HepG2 (cell line): ENCODE data around the gene MED13L. TPM values are rescaled to one million over a fixed set of nuclear protein-coding genes. Genes with fewer than 3 reads are reported as not detected.

Experiments
- ATAC-seq: fragments of 200-7000 bp; cut with Tn5 transposase; 3 replicates; pipeline ENCODE4 v1.9.1; 2020; ENCODE audit warnings: mild to moderate bottlenecking, moderate library complexity
- BruUV-seq: library from RNA; stranded (reverse); fragments of 400-500 nt; replicated peaks from 2 replicates; lab custom pipeline; 2021; lab: Mats Ljungman, UMichigan
- CTCF ChIA-PET: fragments of 300-600 bp; formaldehyde crosslinking; extraction: SDS; loops from one replicate; lab custom pipeline; 2021; ENCODE audit warnings: low total read pairs, inconsistent platforms, low intra/inter-chr PET ratio; lab: Yijun Ruan, JAX
- POLR2A ChIA-PET: fragments of 350-600 bp; sonication (Branson Sonifier 250); formaldehyde crosslinking; loops from one replicate; lab custom pipeline; 2020; ENCODE audit warnings: antibody characterized with exemption, inconsistent platforms; lab: Yijun Ruan, JAX
- DNase-seq: peaks from one replicate; pipeline ENCODE4 v3.0.0-alpha.2; 2015; ENCODE audit warnings: low spot score
- FAIRE-seq: peaks from 3 replicates; lab custom pipeline; 2011; peaks lifted over from hg19 to GRCh38; lab: Jason Lieb, UNC
- H2AFZ ChIP-seq: one replicate; pipeline ENCODE4 v1.6.1; 2011; ENCODE audit warnings: low read length, inconsistent platforms
- H3K27ac ChIP-seq: fragments of 300-600 bp; 3 replicates; pipeline ENCODE4 v1.8.0; 2011; ENCODE audit warnings: mixed run types, mild to moderate bottlenecking, mixed read lengths, low read length, inconsistent platforms; ENCODE audit not compliant: insufficient read depth; ENCODE audit errors: extremely low read length
- H3K27me3 ChIP-seq, 2 experiments: fragments of 200-600 bp in 1 of 2; 2 replicates in 1 of 2; 3 replicates in 1 of 2; pipeline versions ENCODE4 v1.6.0 to v1.8.0; 2011; ENCODE audit warnings: low read length in 2 of 2, mild to moderate bottlenecking in 2 of 2, moderate library complexity in 2 of 2, inconsistent platforms in 1 of 2; ENCODE audit not compliant: insufficient read depth in 2 of 2, control insufficient read depth in 1 of 2
- H3K36me3 ChIP-seq, 2 experiments: fragments of 200-600 bp in 1 of 2; replicated peaks in 1 of 2; 2 replicates in 1 of 2; 3 replicates in 1 of 2; pipeline versions ENCODE4 v1.5.1 to v1.8.0; 2011; ENCODE audit warnings: low read length in 2 of 2, inconsistent platforms in 1 of 2; ENCODE audit not compliant: insufficient read depth in 2 of 2, control insufficient read depth in 1 of 2
- H3K4me1 ChIP-seq: 2 replicates; pipeline ENCODE4 v1.5.1; 2012; ENCODE audit warnings: low read length, inconsistent platforms; ENCODE audit not compliant: insufficient read depth
- H3K4me2 ChIP-seq: 2 replicates; pipeline ENCODE4 v1.6.0; 2011; ENCODE audit warnings: low read depth, low read length, inconsistent platforms
- H3K4me3 ChIP-seq, 3 experiments: fragments of 200-600 bp in 1 of 3; sonication (generic), shearing (Covaris generic) in 1 of 3; replicated peaks in 1 of 3; 2 replicates each; pipeline ENCODE4 v1.5.1; 2011 to 2016; ENCODE audit warnings: low read length in 3 of 3, inconsistent platforms in 2 of 3, low read depth in 2 of 3, mild to moderate bottlenecking in 2 of 3, control low read depth in 1 of 3, mixed read lengths in 1 of 3; ENCODE audit not compliant: insufficient read depth in 1 of 3
- H3K79me2 ChIP-seq: one replicate; pipeline ENCODE4 v1.6.1; 2011; ENCODE audit warnings: low read length, inconsistent platforms; ENCODE audit not compliant: insufficient read depth
- H3K9ac ChIP-seq: 2 replicates; pipeline ENCODE4 v1.6.0; 2011; ENCODE audit warnings: mild to moderate bottlenecking, low read depth, low read length, inconsistent platforms; ENCODE audit not compliant: insufficient read depth
- H3K9me3 ChIP-seq: 2 replicates; pipeline ENCODE4 v1.5.1; 2012; ENCODE audit warnings: mild to moderate bottlenecking, low read length
- H4K20me1 ChIP-seq: 2 replicates; pipeline ENCODE4 v1.6.0; 2011; ENCODE audit warnings: inconsistent platforms, mild to moderate bottlenecking, low read length, moderate library complexity; ENCODE audit not compliant: insufficient read depth
- CAMTA2 ChIP-seq: sonication (generic); formaldehyde crosslinking; IDR thresholded peaks from 2 replicates; pipeline ENCODE4 v1.4.0; 2020; ENCODE audit warnings: mild to moderate bottlenecking, missing genetic modification reagents, borderline replicate concordance
- HDAC2 ChIP-seq: sonication (generic); formaldehyde crosslinking; IDR thresholded peaks from 2 replicates; pipeline ENCODE4 v1.4.0; 2020; ENCODE audit warnings: missing genetic modification reagents
- KAT8 ChIP-seq: IDR thresholded peaks from 2 replicates; pipeline ENCODE4 v1.6.1; 2016; ENCODE audit warnings: missing genetic modification reagents, missing compliant biosample characterization
- MEF2D ChIP-seq: sonication (generic); formaldehyde crosslinking; IDR thresholded peaks from 2 replicates; pipeline ENCODE4 v1.5.1; 2020; ENCODE audit warnings: mild to moderate bottlenecking, missing genetic modification reagents
- PCBP1 ChIP-seq: fragments of 200-400 bp; formaldehyde crosslinking; IDR thresholded peaks from 2 replicates; pipeline ENCODE4 v1.6.1; 2017; ENCODE audit warnings: mild to moderate bottlenecking, low read depth, low read length, borderline replicate concordance
- PHF20 ChIP-seq: sonication (generic); formaldehyde crosslinking; IDR thresholded peaks from 2 replicates; pipeline ENCODE4 v1.5.0; 2020; ENCODE audit warnings: mild to moderate bottlenecking, missing genetic modification reagents
- RBFOX2 ChIP-seq: fragments of 200-400 bp; formaldehyde crosslinking; IDR thresholded peaks from 2 replicates; pipeline ENCODE4 v1.6.1; 2017; ENCODE audit warnings: low read depth, mild to moderate bottlenecking, low read length
- STAG1 ChIP-seq: sonication (generic); formaldehyde crosslinking; IDR thresholded peaks from 2 replicates; pipeline ENCODE4 v1.4.0; 2020; ENCODE audit warnings: missing genetic modification reagents
- YEATS2 ChIP-seq: sonication (generic); formaldehyde crosslinking; IDR thresholded peaks from 2 replicates; pipeline ENCODE4 v1.4.0; 2020; ENCODE audit warnings: missing genetic modification reagents, borderline replicate concordance
- ZNF720 ChIP-seq: sonication (generic); formaldehyde crosslinking; IDR thresholded peaks from 2 replicates; pipeline ENCODE4 v1.4.0; 2020; ENCODE audit warnings: missing genetic modification reagents
- WGBS: methylation state at CpG from one replicate; pipeline ENCODE4 v1.1.6; 2017; ENCODE audit warnings: low lambda C conversion rate; 5-methylcytosine and 5-hydroxymethylcytosine counted together
- in situ Hi-C: cut with HindIII; loops from 2 replicates; pipeline ENCODE4 v1.10.0; 2017; ENCODE audit warnings: low pct_unique_long_range_greater_than_20kb; ENCODE audit not compliant: extremely low pct_ligation_motif_present
- intact Hi-C: fragments of 100-400 bp; cut with micrococcal nuclease; formaldehyde crosslinking; loops from one replicate; pipeline ENCODE4 v1.10.0; 2022; ENCODE audit not compliant: unreplicated experiment
- polyA plus RNA-seq, 8 experiments: library from polyadenylated mRNA; depleted of rRNA in 3 of 8; stranded (reverse) in 7 of 8; unstranded in 1 of 8; fragments of >200 nt; fragmentation: Illumina TruSeq in 4 of 8; extraction: Trizol in 4 of 8; gene quantifications; 2 replicates each; pipeline versions ENCODE4 v1.2.1 to v1.2.3, GENCODE V29; 2011 to 2016; ENCODE audit warnings: low read depth in 4 of 8, missing spikeins in 1 of 8, mixed read lengths in 1 of 8; ENCODE audit not compliant: insufficient read depth in 1 of 8
- total RNA-seq, 5 experiments: library from RNA; depleted of rRNA; stranded (reverse); fragments of >200 nt; fragmentation: Illumina TruSeq; extraction: Trizol; gene quantifications; 2 replicates each; pipeline ENCODE4 v1.2.3, GENCODE V29; 2016; ENCODE audit warnings: low read depth in 1 of 5
- TF ChIP-seq, protein P1 (sequence below): sonication (generic); IDR thresholded peaks from 2 replicates; pipeline ENCODE4 v1.6.1; 2016; ENCODE audit warnings: low read depth, borderline replicate concordance
- TF ChIP-seq, protein P2 (sequence below): sonication (generic); formaldehyde crosslinking; IDR thresholded peaks from 2 replicates; pipeline ENCODE4 v1.5.0; 2020; ENCODE audit warnings: missing genetic modification reagents
- TF ChIP-seq, protein P3 (sequence below): sonication (generic); formaldehyde crosslinking; IDR thresholded peaks from 2 replicates; pipeline ENCODE4 v1.5.1; 2020; ENCODE audit warnings: missing genetic modification reagents, mild to moderate bottlenecking, borderline replicate concordance

The MED13L gene
- total and polyA plus RNA-seq, 2 of the 13 experiments (the other 11 are each of a cell fraction or from before 2014, with no cell fraction given) = 24.8 to 38.9 TPM

DNA sequence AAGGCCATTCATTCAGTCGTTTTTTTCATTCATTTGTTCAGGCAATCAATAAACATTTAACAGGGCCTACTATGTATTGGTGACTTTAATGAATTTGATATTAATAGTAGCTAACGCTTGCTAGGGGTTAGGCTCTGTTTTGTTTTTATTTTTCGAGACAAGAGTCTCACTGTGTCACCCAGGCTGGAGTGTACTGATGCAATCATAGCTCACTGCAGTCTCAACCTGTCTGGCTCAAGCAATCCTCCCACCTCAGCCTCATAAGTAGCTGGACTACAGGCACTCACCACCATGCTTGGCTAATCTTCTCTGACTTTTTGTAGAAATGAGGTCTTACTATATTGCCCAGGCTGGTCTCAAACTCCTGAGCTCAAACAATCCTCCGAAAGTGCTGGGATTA lies 25.6 kb upstream of the MED13L start:
- Histone ChIP-seq H3K9ac (no peak overlapping the region), H3K27me3 (peaks cover under 1 to 25% of the 10 kb centered on the region in 2 experiments; a peak in 4 of 5 replicates), H4K20me1 (no peaks in the 10 kb centered on the region), H3K9me3 (no peaks in the 10 kb centered on the region), H3K4me3 (no peak overlapping the region), H3K79me2 (no peaks in the 10 kb centered on the region), H3K4me1 (no peaks in the 10 kb centered on the region), H3K36me3 (no peaks in the 10 kb centered on the region), H3K4me2 (no peak overlapping the region), H2AFZ (no peak overlapping the region), H3K27ac (no peak overlapping the region)
- in situ Hi-C loops (no loop called here), intact Hi-C loops (no loop called here)
- TF ChIP-seq STAG1 (CRISPR knock-in tag) (no peak), HDAC2 (CRISPR knock-in tag) (no peak), KAT8 (CRISPR knock-in tag) (no peak), YEATS2 (no peak), PHF20 (CRISPR knock-in tag) (no peak), PCBP1 (no peak)
- no peak for DNase-seq
- BruUV-seq = no TSS peak
- no peak for FAIRE-seq
- CTCF ChIA-PET = no interaction called here
- POLR2A ChIA-PET = no interaction called here
- ATAC-seq = no peak
- WGBS = 41% methylated on average over 4 of the region's 4 CpGs

DNA sequence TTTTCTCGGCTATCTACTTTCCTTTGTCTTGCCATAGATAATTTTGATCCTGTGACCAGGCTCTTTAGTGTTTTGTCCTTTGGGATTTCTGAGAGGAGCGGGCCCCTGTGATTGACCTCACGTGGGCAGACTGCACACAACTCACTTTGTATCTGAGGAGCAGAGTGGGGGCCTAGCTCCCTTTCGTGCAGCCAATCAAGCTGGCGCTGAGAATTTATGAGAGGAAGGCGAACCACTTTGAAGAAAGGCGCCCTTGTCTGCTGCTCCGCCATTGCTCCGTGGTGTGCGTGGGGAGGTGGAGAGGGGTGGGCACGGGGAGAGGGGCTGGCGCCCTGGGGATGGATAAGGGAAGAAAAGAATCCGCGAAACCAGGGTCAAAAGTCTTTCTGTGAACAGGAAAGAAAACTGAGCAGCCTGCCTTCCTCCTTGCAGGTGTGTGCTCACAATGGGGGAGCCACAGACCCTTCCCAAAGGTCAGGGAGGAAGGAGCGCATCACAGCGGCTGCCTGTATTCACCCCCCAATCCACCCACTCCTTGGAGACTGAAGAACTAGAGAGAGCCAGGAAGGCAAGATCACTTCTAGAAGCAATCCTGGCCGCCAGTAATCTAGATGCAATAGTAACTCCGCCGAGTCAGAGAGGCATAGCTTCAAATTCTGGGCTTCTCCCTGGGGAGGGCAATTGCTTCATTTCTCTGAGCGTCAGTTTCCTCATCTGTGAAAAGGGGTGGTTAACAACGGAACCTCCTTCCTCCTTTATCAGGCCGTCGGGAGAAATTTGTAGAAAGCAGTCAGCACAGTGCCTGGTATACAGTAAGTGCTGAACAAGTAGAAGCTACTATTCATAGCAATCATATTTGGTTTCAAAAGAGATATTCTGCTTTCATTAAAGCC lies 24.9 kb upstream of the MED13L start:
- no peak overlapping the region for H3K27ac ChIP-seq
- in situ Hi-C loops (no loop called here), intact Hi-C loops (no loop called here)
- H3K36me3 ChIP-seq = no peaks in the 10 kb centered on the region
- ATAC-seq (no peak), DNase-seq (no peak), FAIRE-seq (no peak)
- no peak overlapping the region for H3K4me2 ChIP-seq
- no peaks in the 10 kb centered on the region for H4K20me1 ChIP-seq
- H3K4me1 ChIP-seq = no peaks in the 10 kb centered on the region
- H3K4me3 ChIP-seq = no peak overlapping the region
- ChIA-PET POLR2A (no interaction called here), CTCF (no interaction called here)
- H3K27me3 ChIP-seq = peaks cover 0 to 25% of the 10 kb centered on the region in 2 experiments; a peak in 3 of 5 replicates
- H3K79me2 ChIP-seq = no peaks in the 10 kb centered on the region
- no peak overlapping the region for H3K9ac ChIP-seq
- H3K9me3 ChIP-seq = no peaks in the 10 kb centered on the region
- no peak overlapping the region for H2AFZ ChIP-seq
- BruUV-seq = no TSS peak
- 55% methylated on average over 20 of the region's 23 CpGs for WGBS
- TF ChIP-seq, protein P1, sequence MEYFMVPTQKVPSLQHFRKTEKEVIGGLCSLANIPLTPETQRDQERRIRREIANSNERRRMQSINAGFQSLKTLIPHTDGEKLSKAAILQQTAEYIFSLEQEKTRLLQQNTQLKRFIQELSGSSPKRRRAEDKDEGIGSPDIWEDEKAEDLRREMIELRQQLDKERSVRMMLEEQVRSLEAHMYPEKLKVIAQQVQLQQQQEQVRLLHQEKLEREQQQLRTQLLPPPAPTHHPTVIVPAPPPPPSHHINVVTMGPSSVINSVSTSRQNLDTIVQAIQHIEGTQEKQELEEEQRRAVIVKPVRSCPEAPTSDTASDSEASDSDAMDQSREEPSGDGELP = no peak
- TF ChIP-seq CAMTA2 (CRISPR knock-in tag) (no peak), ZNF720 (no peak), RBFOX2 (no peak), MEF2D (CRISPR knock-in tag) (no peak)
- TF ChIP-seq, protein P2, sequence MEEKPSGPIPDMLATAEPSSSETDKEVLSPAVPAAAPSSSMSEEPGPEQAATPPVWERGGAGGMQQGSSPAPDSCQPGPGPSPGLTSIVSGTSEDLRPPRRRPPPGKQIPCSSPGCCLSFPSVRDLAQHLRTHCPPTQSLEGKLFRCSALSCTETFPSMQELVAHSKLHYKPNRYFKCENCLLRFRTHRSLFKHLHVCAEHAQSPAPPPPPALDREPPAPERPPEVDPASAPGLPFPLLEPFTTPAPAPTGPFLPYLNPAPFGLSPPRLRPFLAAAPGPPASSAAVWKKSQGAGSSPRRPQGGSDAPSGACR = no peak
- TF ChIP-seq, protein P3, sequence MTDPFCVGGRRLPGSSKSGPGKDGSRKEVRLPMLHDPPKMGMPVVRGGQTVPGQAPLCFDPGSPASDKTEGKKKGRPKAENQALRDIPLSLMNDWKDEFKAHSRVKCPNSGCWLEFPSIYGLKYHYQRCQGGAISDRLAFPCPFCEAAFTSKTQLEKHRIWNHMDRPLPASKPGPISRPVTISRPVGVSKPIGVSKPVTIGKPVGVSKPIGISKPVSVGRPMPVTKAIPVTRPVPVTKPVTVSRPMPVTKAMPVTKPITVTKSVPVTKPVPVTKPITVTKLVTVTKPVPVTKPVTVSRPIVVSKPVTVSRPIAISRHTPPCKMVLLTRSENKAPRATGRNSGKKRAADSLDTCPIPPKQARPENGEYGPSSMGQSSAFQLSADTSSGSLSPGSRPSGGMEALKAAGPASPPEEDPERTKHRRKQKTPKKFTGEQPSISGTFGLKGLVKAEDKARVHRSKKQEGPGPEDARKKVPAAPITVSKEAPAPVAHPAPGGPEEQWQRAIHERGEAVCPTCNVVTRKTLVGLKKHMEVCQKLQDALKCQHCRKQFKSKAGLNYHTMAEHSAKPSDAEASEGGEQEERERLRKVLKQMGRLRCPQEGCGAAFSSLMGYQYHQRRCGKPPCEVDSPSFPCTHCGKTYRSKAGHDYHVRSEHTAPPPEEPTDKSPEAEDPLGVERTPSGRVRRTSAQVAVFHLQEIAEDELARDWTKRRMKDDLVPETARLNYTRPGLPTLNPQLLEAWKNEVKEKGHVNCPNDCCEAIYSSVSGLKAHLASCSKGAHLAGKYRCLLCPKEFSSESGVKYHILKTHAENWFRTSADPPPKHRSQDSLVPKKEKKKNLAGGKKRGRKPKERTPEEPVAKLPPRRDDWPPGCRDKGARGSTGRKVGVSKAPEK = no peak
